Ishikawa (cell line): Measurements from ENCODE around the gene LTBP3.

ENCODE experiments used
- CEBPB ChIP-seq: IDR thresholded peaks from 2 replicates; pipeline ENCODE4 v1.6.1; 2012
- CREB1 ChIP-seq: IDR thresholded peaks from 2 replicates; pipeline ENCODE4 v1.6.1; 2012; ENCODE audit warnings: low read depth
- EP300 ChIP-seq: IDR thresholded peaks from 2 replicates; pipeline ENCODE4 v1.6.1; 2012; ENCODE audit warnings: borderline replicate concordance
- NFIC ChIP-seq: IDR thresholded peaks from 2 replicates; pipeline ENCODE4 v1.6.1; 2012
- RAD21 ChIP-seq: IDR thresholded peaks from 2 replicates; pipeline ENCODE4 v1.6.1; 2012; ENCODE audit warnings: low read depth
- TAF1 ChIP-seq: IDR thresholded peaks from 2 replicates; pipeline ENCODE4 v1.6.1; 2012; ENCODE audit warnings: low read depth, mild to moderate bottlenecking
- TCF12 ChIP-seq: IDR thresholded peaks from 2 replicates; pipeline ENCODE4 v1.6.1; 2012; ENCODE audit warnings: low read depth
- YY1 ChIP-seq: IDR thresholded peaks from 2 replicates; pipeline ENCODE4 v1.6.1; 2012; ENCODE audit warnings: low read depth
- TF ChIP-seq, protein P1 (sequence below): IDR thresholded peaks from 2 replicates; pipeline ENCODE4 v1.6.1; 2012; ENCODE audit warnings: low read depth, mild to moderate bottlenecking
- TF ChIP-seq, protein P2 (sequence below): IDR thresholded peaks from 2 replicates; pipeline ENCODE4 v1.6.1; 2012
- TF ChIP-seq, protein P3 (sequence below): IDR thresholded peaks from 2 replicates; pipeline ENCODE4 v1.6.1; 2012

DNA sequence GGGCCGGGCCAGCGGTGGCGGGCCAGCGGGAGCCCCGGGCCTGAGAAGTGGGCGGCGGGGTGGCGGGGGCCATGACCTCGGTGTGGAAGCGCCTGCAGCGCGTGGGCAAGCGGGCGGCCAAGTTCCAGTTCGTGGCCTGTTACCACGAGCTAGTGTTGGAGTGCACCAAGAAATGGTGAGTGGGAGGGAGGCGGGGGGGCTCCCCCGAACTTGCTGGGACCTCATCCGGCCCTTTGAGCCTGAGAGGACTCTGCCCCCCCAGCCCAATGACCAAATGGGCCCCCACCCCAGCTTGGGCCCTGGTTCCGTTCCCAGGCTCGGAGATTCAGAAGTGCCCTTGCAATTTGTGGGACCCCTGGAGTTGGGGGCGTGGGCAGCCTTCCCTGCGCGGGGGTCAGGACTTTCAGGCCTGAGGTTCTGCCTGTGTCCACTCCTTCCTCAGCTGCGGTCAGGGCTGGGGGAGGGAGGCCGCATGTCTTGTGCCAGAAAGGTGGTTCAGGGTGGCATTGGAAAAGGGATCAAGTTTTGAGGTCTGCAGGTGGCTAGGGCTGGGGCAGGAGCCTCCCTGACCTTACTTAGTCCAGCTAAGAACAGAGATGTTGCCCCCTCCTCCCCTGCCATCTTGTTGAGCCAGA, 18.2 kb upstream of the LTBP3 start:
- TF ChIP-seq CEBPB (no peak), NFIC (no peak), EP300 (no peak), CREB1 (no peak), RAD21 (no peak), YY1 (no peak), TCF12 (no peak), TAF1 (no peak)
- TF ChIP-seq, protein P1, sequence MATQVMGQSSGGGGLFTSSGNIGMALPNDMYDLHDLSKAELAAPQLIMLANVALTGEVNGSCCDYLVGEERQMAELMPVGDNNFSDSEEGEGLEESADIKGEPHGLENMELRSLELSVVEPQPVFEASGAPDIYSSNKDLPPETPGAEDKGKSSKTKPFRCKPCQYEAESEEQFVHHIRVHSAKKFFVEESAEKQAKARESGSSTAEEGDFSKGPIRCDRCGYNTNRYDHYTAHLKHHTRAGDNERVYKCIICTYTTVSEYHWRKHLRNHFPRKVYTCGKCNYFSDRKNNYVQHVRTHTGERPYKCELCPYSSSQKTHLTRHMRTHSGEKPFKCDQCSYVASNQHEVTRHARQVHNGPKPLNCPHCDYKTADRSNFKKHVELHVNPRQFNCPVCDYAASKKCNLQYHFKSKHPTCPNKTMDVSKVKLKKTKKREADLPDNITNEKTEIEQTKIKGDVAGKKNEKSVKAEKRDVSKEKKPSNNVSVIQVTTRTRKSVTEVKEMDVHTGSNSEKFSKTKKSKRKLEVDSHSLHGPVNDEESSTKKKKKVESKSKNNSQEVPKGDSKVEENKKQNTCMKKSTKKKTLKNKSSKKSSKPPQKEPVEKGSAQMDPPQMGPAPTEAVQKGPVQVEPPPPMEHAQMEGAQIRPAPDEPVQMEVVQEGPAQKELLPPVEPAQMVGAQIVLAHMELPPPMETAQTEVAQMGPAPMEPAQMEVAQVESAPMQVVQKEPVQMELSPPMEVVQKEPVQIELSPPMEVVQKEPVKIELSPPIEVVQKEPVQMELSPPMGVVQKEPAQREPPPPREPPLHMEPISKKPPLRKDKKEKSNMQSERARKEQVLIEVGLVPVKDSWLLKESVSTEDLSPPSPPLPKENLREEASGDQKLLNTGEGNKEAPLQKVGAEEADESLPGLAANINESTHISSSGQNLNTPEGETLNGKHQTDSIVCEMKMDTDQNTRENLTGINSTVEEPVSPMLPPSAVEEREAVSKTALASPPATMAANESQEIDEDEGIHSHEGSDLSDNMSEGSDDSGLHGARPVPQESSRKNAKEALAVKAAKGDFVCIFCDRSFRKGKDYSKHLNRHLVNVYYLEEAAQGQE = no peak
- TF ChIP-seq, protein P2, sequence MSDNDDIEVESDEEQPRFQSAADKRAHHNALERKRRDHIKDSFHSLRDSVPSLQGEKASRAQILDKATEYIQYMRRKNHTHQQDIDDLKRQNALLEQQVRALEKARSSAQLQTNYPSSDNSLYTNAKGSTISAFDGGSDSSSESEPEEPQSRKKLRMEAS = no peak
- TF ChIP-seq, protein P3, sequence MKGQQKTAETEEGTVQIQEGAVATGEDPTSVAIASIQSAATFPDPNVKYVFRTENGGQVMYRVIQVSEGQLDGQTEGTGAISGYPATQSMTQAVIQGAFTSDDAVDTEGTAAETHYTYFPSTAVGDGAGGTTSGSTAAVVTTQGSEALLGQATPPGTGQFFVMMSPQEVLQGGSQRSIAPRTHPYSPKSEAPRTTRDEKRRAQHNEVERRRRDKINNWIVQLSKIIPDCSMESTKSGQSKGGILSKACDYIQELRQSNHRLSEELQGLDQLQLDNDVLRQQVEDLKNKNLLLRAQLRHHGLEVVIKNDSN = no peak
